ENCODE results near the gene PCSK6.
"Not testable (repeated sequence)": the region's sequence is repeated elsewhere in the genome, so short reads cannot be mapped to it uniquely, and the experiment has no call there.

The PCSK6 gene

GRCh38 chr15:101378879-101379278, 110.6 kb downstream of the PCSK6 start:
- DNase-seq (ENCODE audit: extremely low read depth, insufficient read length) = no peak
- Histone ChIP-seq H3K36me3 (ENCODE audit: control insufficient read depth, insufficient read depth, low read length) (no peaks in the 10 kb centered on the region), H3K27me3 (replicated peaks; ENCODE audit: control insufficient read depth, insufficient read depth, low read length) (peaks cover 3% of the 10 kb centered on the region), H3K4me3 (replicated peaks; ENCODE audit: low read depth, low read length) (no peak overlapping the region)
- TF ChIP-seq, protein P1, sequence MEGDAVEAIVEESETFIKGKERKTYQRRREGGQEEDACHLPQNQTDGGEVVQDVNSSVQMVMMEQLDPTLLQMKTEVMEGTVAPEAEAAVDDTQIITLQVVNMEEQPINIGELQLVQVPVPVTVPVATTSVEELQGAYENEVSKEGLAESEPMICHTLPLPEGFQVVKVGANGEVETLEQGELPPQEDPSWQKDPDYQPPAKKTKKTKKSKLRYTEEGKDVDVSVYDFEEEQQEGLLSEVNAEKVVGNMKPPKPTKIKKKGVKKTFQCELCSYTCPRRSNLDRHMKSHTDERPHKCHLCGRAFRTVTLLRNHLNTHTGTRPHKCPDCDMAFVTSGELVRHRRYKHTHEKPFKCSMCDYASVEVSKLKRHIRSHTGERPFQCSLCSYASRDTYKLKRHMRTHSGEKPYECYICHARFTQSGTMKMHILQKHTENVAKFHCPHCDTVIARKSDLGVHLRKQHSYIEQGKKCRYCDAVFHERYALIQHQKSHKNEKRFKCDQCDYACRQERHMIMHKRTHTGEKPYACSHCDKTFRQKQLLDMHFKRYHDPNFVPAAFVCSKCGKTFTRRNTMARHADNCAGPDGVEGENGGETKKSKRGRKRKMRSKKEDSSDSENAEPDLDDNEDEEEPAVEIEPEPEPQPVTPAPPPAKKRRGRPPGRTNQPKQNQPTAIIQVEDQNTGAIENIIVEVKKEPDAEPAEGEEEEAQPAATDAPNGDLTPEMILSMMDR (IDR thresholded peaks at IDR 0.05; ENCODE audit: insufficient read depth, low read length, poor library complexity, severe bottlenecking) = no peak

- TF ChIP-seq, protein P1 (IDR thresholded peaks at IDR 0.05; ENCODE audit: insufficient read depth, low read length, poor library complexity, severe bottlenecking) = no peak
- DNase-seq (ENCODE audit: extremely low read depth, insufficient read length) = no peak
- Histone ChIP-seq H3K27me3 (replicated peaks; ENCODE audit: control insufficient read depth, insufficient read depth, low read length) (peaks cover 3% of the 10 kb centered on the region), H3K4me3 (replicated peaks; ENCODE audit: low read depth, low read length) (no peak overlapping the region), H3K36me3 (ENCODE audit: control insufficient read depth, insufficient read depth, low read length) (no peaks in the 10 kb centered on the region)
Observed at GRCh38 chr15:101378171-101378755, 111.2 kb downstream of the PCSK6 start.

GRCh38 chr15:101376615-101377395, 112.7 kb downstream of the PCSK6 start:
- Histone ChIP-seq H3K27me3 (replicated peaks; ENCODE audit: control insufficient read depth, insufficient read depth, low read length) (peaks cover 3% of the 10 kb centered on the region), H3K4me3 (replicated peaks; ENCODE audit: low read depth, low read length) (no peak overlapping the region), H3K36me3 (ENCODE audit: control insufficient read depth, insufficient read depth, low read length) (no peaks in the 10 kb centered on the region)
- TF ChIP-seq, protein P1 (IDR thresholded peaks at IDR 0.05; ENCODE audit: insufficient read depth, low read length, poor library complexity, severe bottlenecking) = no peak
- DNase-seq (ENCODE audit: extremely low read depth, insufficient read length) = no peak

DNA sequence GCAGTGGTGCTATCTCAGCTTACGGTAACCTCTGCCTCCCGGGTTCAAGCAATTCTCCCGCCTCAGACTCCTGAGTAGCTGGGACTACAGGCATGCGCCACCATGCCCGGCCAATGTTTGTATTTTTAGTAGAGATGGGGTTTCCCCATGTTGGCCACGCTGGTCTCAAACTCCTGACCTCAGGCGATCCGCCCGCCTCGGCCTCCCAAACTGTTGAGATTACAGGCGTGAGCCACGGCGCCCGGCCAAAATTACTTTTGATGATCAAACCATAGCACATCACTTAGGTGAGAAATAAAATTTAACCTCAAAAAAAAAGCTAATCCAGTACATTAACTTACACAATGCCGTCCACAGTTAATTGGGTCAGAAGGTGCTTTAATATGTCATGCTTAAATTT, 114.5 kb downstream of the PCSK6 start:
- DNase-seq (ENCODE audit: extremely low read depth, insufficient read length) = not testable (repeated sequence)

GRCh38 chr15:101374326-101374725, 115.2 kb downstream of the PCSK6 start:
- no peaks in the 10 kb centered on the region; the same call in none of the 2 replicates for H3K27me3 ChIP-seq (replicated peaks; ENCODE audit: control insufficient read depth, insufficient read depth, low read length)
- TF ChIP-seq, protein P1 (IDR thresholded peaks at IDR 0.05; ENCODE audit: insufficient read depth, low read length, poor library complexity, severe bottlenecking) = no peak
- no peak for DNase-seq (ENCODE audit: extremely low read depth, insufficient read length)
- H3K4me3 ChIP-seq (replicated peaks; ENCODE audit: low read depth, low read length) = no peak overlapping the region
- H3K36me3 ChIP-seq (ENCODE audit: control insufficient read depth, insufficient read depth, low read length) = no peaks in the 10 kb centered on the region

More for the DNA sequence above, 114.5 kb downstream of the PCSK6 start:
- H3K27me3 ChIP-seq (replicated peaks; ENCODE audit: control insufficient read depth, insufficient read depth, low read length); H3K4me3 ChIP-seq (replicated peaks; ENCODE audit: low read depth, low read length); H3K36me3 ChIP-seq (ENCODE audit: control insufficient read depth, insufficient read depth, low read length): not testable (repeated sequence)

- Histone ChIP-seq H3K36me3 (ENCODE audit: control insufficient read depth, insufficient read depth, low read length) (no peaks in the 10 kb centered on the region), H3K27me3 (replicated peaks; ENCODE audit: control insufficient read depth, insufficient read depth, low read length) (no peaks in the 10 kb centered on the region; the same call in 1 of the 2 replicates), H3K4me3 (replicated peaks; ENCODE audit: low read depth, low read length) (no peak overlapping the region)
- no peak for DNase-seq (ENCODE audit: extremely low read depth, insufficient read length)
- TF ChIP-seq, protein P1 (IDR thresholded peaks at IDR 0.05; ENCODE audit: insufficient read depth, low read length, poor library complexity, severe bottlenecking) = no peak
Observed at GRCh38 chr15:101373577-101373976, 115.9 kb downstream of the PCSK6 start.

Data from GM06990 (cell line).